ACHN (cell line): Measurements from ENCODE around the gene HDAC9.
A peak's percentile ranks its signal among the peaks of the same experiment; 100 is the strongest.

Experiments
- DNase-seq: peaks from one replicate; pipeline ENCODE4 v3.0.0-alpha.2; 2015
- in situ Hi-C: cut with HindIII; loops from 2 replicates; pipeline ENCODE4 v1.10.0; 2017; ENCODE audit warnings: low sequenced_read_pairs, low pct_ligation_motif_present, low pct_unique_long_range_greater_than_20kb

HDAC9 gene

GRCh38 chr7:18623389-18623788, 127.8 kb downstream of the HDAC9 start:
- DNase-seq, result no peak
- in situ Hi-C loops, result no loop called here

- no peak for DNase-seq
- in situ Hi-C loops, result no loop called here
Measured at GRCh38 chr7:18624459-18624858, 128.9 kb downstream of the HDAC9 start.

GRCh38 chr7:18626086-18626485, 130.5 kb downstream of the HDAC9 start:
- DNase-seq, result no peak
- in situ Hi-C loops, result no loop called here

- in situ Hi-C loops, result no loop called here
- DNase-seq, result no peak
Measured at GRCh38 chr7:18626717-18627116, 131.2 kb downstream of the HDAC9 start.

- DNase-seq, result no peak
- in situ Hi-C loops, result no loop called here
Measured at GRCh38 chr7:18637516-18637915, 142.0 kb downstream of the HDAC9 start.

GRCh38 chr7:18638594-18639452, 143.3 kb downstream of the HDAC9 start:
- in situ Hi-C loops, result no loop called here
- no peak for DNase-seq

- in situ Hi-C loops, result no loop called here
- DNase-seq, result no peak
Measured at GRCh38 chr7:18639711-18640110, 144.2 kb downstream of the HDAC9 start.

GRCh38 chr7:18644981-18645380, 149.4 kb downstream of the HDAC9 start:
- in situ Hi-C loops, result no loop called here
- no peak for DNase-seq

- in situ Hi-C loops, result no loop called here
- DNase-seq, result no peak
Measured at GRCh38 chr7:18647582-18647981, 152.0 kb downstream of the HDAC9 start.

GRCh38 chr7:18648849-18649758, 153.6 kb downstream of the HDAC9 start:
- in situ Hi-C loops, result no loop called here
- DNase-seq, result no peak

- in situ Hi-C loops, result no loop called here
- no peak for DNase-seq
Measured at GRCh38 chr7:18653381-18654155, 158.0 kb downstream of the HDAC9 start.

GRCh38 chr7:18654709-18655108, 159.2 kb downstream of the HDAC9 start:
- no peak for DNase-seq
- in situ Hi-C loops, result no loop called here

- in situ Hi-C loops, result no loop called here
- DNase-seq, result no peak
Measured at GRCh38 chr7:18655506-18655905, 160.0 kb downstream of the HDAC9 start.

GRCh38 chr7:18655912-18656311, 160.4 kb downstream of the HDAC9 start:
- no peak for DNase-seq
- in situ Hi-C loops, result no loop called here

GRCh38 chr7:18656362-18656761, 160.8 kb downstream of the HDAC9 start:
- in situ Hi-C loops, result no loop called here
- no peak for DNase-seq

GRCh38 chr7:18659746-18660145, 164.2 kb downstream of the HDAC9 start:
- no peak for DNase-seq
- in situ Hi-C loops, result no loop called here

- DNase-seq, result no peak
- in situ Hi-C loops, result no loop called here
Measured at GRCh38 chr7:18663321-18663720, 167.8 kb downstream of the HDAC9 start.

- peak; percentile 79 for DNase-seq
- in situ Hi-C loops, result no loop called here
Measured at GRCh38 chr7:18666107-18666728, 170.7 kb downstream of the HDAC9 start.
